CD8-positive, alpha-beta memory T cell (primary cell): ENCODE data around the gene KDM2B. TPM values are rescaled to one million over a fixed set of nuclear protein-coding genes. Genes with fewer than 3 reads are reported as not detected.

Source experiments
- CTCF ChIA-PET: fragments of 350-600 bp; sonication (Branson Sonifier 250); formaldehyde crosslinking; loops from one replicate; lab custom pipeline; 2021; ENCODE audit warnings: antibody characterized with exemption; lab: Charles Lee
- POLR2A ChIA-PET: fragments of 350-600 bp; sonication (Branson Sonifier 250); formaldehyde crosslinking; loops from one replicate; lab custom pipeline; 2021; ENCODE audit warnings: antibody characterized with exemption; lab: Charles Lee
- DNase-seq, 5 donors: peaks; one replicate each; pipeline versions ENCODE4 v3.0.0 to v3.0.0-alpha.2; 2020 to 2022; ENCODE audit warnings: mixed read lengths in 1 of 5
- H3K27ac ChIP-seq: one replicate; pipeline ENCODE4 v1.7.0; 2013; ENCODE audit warnings: low read depth, mild to moderate bottlenecking, low read length, moderate library complexity
- H3K27me3 ChIP-seq: 2 replicates; pipeline ENCODE4 v1.7.0; 2013; ENCODE audit warnings: low read length, mild to moderate bottlenecking; ENCODE audit not compliant: insufficient read depth, poor library complexity, severe bottlenecking
- H3K36me3 ChIP-seq: 2 replicates; pipeline ENCODE4 v1.7.0; 2013; ENCODE audit warnings: mild to moderate bottlenecking, low read length, moderate library complexity; ENCODE audit not compliant: insufficient read depth
- H3K4me1 ChIP-seq: 2 replicates; pipeline ENCODE4 v1.7.0; 2013; ENCODE audit warnings: mild to moderate bottlenecking, low read length, moderate library complexity; ENCODE audit not compliant: insufficient read depth
- H3K4me3 ChIP-seq: 2 replicates; pipeline ENCODE4 v1.7.0; 2013; ENCODE audit warnings: mild to moderate bottlenecking, low read length
- H3K9me3 ChIP-seq: 2 replicates; pipeline ENCODE4 v1.7.0; 2013; ENCODE audit warnings: mild to moderate bottlenecking, low read length
- H3K27ac Mint-ChIP-seq, 8 donors: one replicate each; pipeline ENCODE4 v1.8.0; 2020 to 2021; ENCODE audit warnings: mixed read lengths in 8 of 8, mild to moderate bottlenecking in 6 of 8, inconsistent platforms in 3 of 8, moderate library complexity in 3 of 8
- H3K27me3 Mint-ChIP-seq, 2 donors: one replicate each; pipeline ENCODE4 v1.8.0; 2020 to 2021; ENCODE audit warnings: mixed read lengths in 2 of 2, mild to moderate bottlenecking in 1 of 2, moderate library complexity in 1 of 2
- H3K36me3 Mint-ChIP-seq, 3 donors: one replicate each; pipeline ENCODE4 v1.8.0; 2020 to 2021; ENCODE audit warnings: mixed read lengths in 3 of 3, inconsistent platforms in 1 of 3, mild to moderate bottlenecking in 1 of 3
- H3K4me1 Mint-ChIP-seq, 3 donors: one replicate each; pipeline ENCODE4 v1.8.0; 2020 to 2021; ENCODE audit warnings: mixed read lengths in 3 of 3, inconsistent platforms in 1 of 3, mild to moderate bottlenecking in 1 of 3
- H3K4me3 Mint-ChIP-seq, 7 donors: one replicate each; pipeline ENCODE4 v1.8.0; 2020 to 2021; ENCODE audit warnings: mixed read lengths in 7 of 7, mild to moderate bottlenecking in 6 of 7, moderate library complexity in 4 of 7, inconsistent platforms in 2 of 7
- H3K9me3 Mint-ChIP-seq, 5 donors: one replicate each; pipeline ENCODE4 v1.8.0; 2020 to 2022; ENCODE audit warnings: mixed read lengths in 5 of 5, mild to moderate bottlenecking in 3 of 5, moderate library complexity in 2 of 5, inconsistent platforms in 1 of 5
- polyA plus RNA-seq: library from polyadenylated mRNA; unstranded; fragments of 300-500 nt; fragmentation: Illumina TruSeq; gene quantifications from one replicate; pipeline ENCODE4 v1.2.3, GENCODE V29; 2021
- total RNA-seq, 2 experiments: library from RNA; stranded (reverse); gene quantifications; one replicate each; pipeline ENCODE4 v1.2.3, GENCODE V29; 2021

Gene KDM2B
- total and polyA plus RNA-seq, 3 experiments from 2014 or later, result 18.3 to 64.0 (median 63.2) TPM

DNA sequence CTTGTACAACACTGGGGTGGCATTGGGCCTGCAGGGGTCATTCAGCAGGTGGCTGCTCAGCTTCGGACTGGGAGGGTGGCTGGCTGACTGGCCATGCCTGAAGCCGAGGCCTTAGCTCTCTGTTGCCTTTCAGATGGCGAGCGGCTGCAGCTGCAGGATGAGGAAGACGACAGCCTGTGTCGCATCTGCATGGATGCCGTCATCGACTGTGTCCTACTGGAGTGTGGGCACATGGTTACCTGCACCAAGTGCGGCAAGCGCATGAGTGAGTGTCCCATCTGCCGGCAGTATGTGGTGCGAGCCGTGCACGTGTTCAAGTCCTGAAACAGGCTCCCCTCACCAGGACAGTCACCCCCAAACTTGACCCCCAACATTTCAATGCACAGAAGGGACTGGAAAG lies 157.6 kb downstream of the KDM2B start:
- POLR2A ChIA-PET, result no interaction called here

DNA sequence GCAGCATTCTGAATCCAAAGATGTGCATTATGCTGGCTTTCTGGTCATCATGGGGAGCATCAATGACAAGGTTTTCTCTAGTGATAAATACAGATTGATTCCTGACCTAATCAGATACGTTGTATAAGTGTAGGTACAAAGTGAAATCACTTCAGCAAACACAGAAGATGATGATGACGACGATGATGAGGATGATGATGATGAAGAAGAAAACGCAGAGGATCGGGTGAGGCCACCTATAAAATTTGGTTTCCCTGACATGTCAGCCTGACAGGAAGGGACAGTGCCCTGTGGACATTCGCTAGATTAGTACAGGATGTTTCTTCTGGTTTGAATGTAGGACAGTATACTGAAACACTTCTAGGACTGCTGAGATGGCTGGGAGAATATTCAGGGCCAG lies 160.7 kb downstream of the KDM2B start:
- peaks cover 70% of the 10 kb centered on the region for H3K36me3 ChIP-seq
- H3K27me3 Mint-ChIP-seq, result no peaks in the 10 kb centered on the region
- H3K27me3 ChIP-seq, result no peaks in the 10 kb centered on the region
- H3K4me3 ChIP-seq, result no peak overlapping the region
- ChIA-PET POLR2A (no interaction called here), CTCF (no interaction called here)
- no peaks in the 10 kb centered on the region for H3K9me3 Mint-ChIP-seq
- H3K36me3 Mint-ChIP-seq, result peaks cover 5 to 94% (median 20%) of the 10 kb centered on the region in 3 donors
- peak overlapping the region in 6 of 8 donors; percentile 13 to 89 (median 24) for H3K27ac Mint-ChIP-seq
- H3K27ac ChIP-seq, result no peak overlapping the region
- no peak for DNase-seq
- H3K9me3 ChIP-seq, result no peaks in the 10 kb centered on the region
- no peaks in the 10 kb centered on the region for H3K4me1 ChIP-seq
- no peak overlapping the region for H3K4me3 Mint-ChIP-seq
- peaks cover 16 to 38% (median 27%) of the 10 kb centered on the region in 3 donors for H3K4me1 Mint-ChIP-seq

More for the DNA sequence above, 157.6 kb downstream of the KDM2B start:
- peaks cover 4 to 13% (median 10%) of the 10 kb centered on the region in 3 donors for H3K4me1 Mint-ChIP-seq
- peaks cover 0 to 93% (median 16%) of the 10 kb centered on the region in 3 donors for H3K36me3 Mint-ChIP-seq
- H3K36me3 ChIP-seq, result peaks cover 77% of the 10 kb centered on the region
- DNase-seq, result no peak
- no peak overlapping the region for H3K4me3 ChIP-seq
- H3K27me3 Mint-ChIP-seq, result no peaks in the 10 kb centered on the region
- no peaks in the 10 kb centered on the region for H3K9me3 ChIP-seq
- no peaks in the 10 kb centered on the region for H3K27me3 ChIP-seq
- H3K9me3 Mint-ChIP-seq, result no peaks in the 10 kb centered on the region
- no peaks in the 10 kb centered on the region for H3K4me1 ChIP-seq
- peak overlapping the region in 1 of 8 donors; percentile 63 for H3K27ac Mint-ChIP-seq
- H3K4me3 Mint-ChIP-seq, result no peak overlapping the region
- CTCF ChIA-PET, result interaction anchor here (1.5 kb wide), 1 partner anchor 20 kb away, joined by 4 read pairs; no protein-coding TSS in a partner anchor
- H3K27ac ChIP-seq, result peak overlapping the region; percentile 2

- POLR2A ChIA-PET, result no interaction called here
- peak overlapping the region in 1 of 8 donors; percentile 75 for H3K27ac Mint-ChIP-seq
- H3K27me3 ChIP-seq, result no peaks in the 10 kb centered on the region
- no peaks in the 10 kb centered on the region for H3K9me3 ChIP-seq
- peaks cover 47% of the 10 kb centered on the region for H3K36me3 ChIP-seq
- H3K4me3 Mint-ChIP-seq, result no peak overlapping the region
- no peaks in the 10 kb centered on the region for H3K4me1 ChIP-seq
- no peaks in the 10 kb centered on the region for H3K27me3 Mint-ChIP-seq
- H3K27ac ChIP-seq, result no peak overlapping the region
- no peak overlapping the region for H3K4me3 ChIP-seq
- no peaks in the 10 kb centered on the region for H3K9me3 Mint-ChIP-seq
- H3K4me1 Mint-ChIP-seq, result peaks cover 21 to 47% (median 38%) of the 10 kb centered on the region in 3 donors
- CTCF ChIA-PET, result no interaction called here
- peaks cover 5 to 82% (median 18%) of the 10 kb centered on the region in 3 donors for H3K36me3 Mint-ChIP-seq
- no peak for DNase-seq
Measured at GRCh38 chr12:121417847-121418246, 163.0 kb downstream of the KDM2B start.

DNA sequence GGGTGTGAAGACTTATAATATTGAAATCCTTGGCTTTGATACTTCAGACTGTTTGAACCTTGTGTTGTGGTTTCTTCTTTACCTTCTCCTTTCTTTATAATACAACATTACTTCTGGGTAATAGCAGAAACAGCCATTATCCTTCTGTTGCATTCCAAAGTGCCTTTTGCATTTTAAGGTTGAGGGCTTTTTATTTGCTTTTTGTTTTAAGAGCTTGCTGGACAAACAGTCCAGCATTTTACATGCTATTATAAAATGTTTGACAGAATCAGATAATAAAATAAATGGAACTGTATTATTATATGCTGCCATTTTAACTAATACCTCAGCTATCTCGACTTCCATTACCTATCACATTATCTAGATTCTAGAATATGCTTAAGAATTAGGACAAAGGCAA lies 166.9 kb downstream of the KDM2B start:
- Mint-ChIP-seq H3K4me1 (peaks cover 24 to 54% (median 39%) of the 10 kb centered on the region in 3 donors), H3K27ac (peak overlapping the region in 1 of 8 donors; percentile 42), H3K4me3 (no peak overlapping the region), H3K27me3 (no peaks in the 10 kb centered on the region), H3K9me3 (no peaks in the 10 kb centered on the region), H3K36me3 (peaks cover 4 to 61% (median 5%) of the 10 kb centered on the region in 3 donors)
- Histone ChIP-seq H3K27ac (no peak overlapping the region), H3K4me1 (no peaks in the 10 kb centered on the region), H3K4me3 (no peak overlapping the region), H3K36me3 (peaks cover 22% of the 10 kb centered on the region), H3K9me3 (no peaks in the 10 kb centered on the region), H3K27me3 (no peaks in the 10 kb centered on the region)
- ChIA-PET CTCF (no interaction called here), POLR2A (interaction anchor here (0.6 kb wide), 2 partner anchors 13 to 366 kb away, joined by 3 to 8 read pairs; no protein-coding TSS in a partner anchor)
- DNase-seq, result no peak

- no peak overlapping the region for H3K4me3 ChIP-seq
- H3K36me3 ChIP-seq, result peaks cover 26% of the 10 kb centered on the region
- Mint-ChIP-seq H3K4me1 (peaks cover 43 to 74% (median 56%) of the 10 kb centered on the region in 3 donors), H3K4me3 (no peak overlapping the region), H3K27ac (peak overlapping the region in 3 of 8 donors; percentile 5 to 50 (median 10)), H3K27me3 (no peaks in the 10 kb centered on the region), H3K36me3 (peaks cover 0 to 67% (median 16%) of the 10 kb centered on the region in 3 donors), H3K9me3 (no peaks in the 10 kb centered on the region)
- H3K4me1 ChIP-seq, result peaks cover 25% of the 10 kb centered on the region
- no peaks in the 10 kb centered on the region for H3K27me3 ChIP-seq
- ChIA-PET POLR2A (no interaction called here), CTCF (interaction anchor here (1.5 kb wide), 1 partner anchor 11 kb away, joined by 5 read pairs; no protein-coding TSS in a partner anchor)
- no peak overlapping the region for H3K27ac ChIP-seq
- no peaks in the 10 kb centered on the region for H3K9me3 ChIP-seq
- DNase-seq, result no peak
Measured at GRCh38 chr12:121405211-121405610, 175.6 kb downstream of the KDM2B start.

- peaks cover 44 to 76% (median 59%) of the 10 kb centered on the region in 3 donors for H3K4me1 Mint-ChIP-seq
- H3K36me3 ChIP-seq, result peaks cover 26% of the 10 kb centered on the region
- CTCF ChIA-PET, result no interaction called here
- no peaks in the 10 kb centered on the region for H3K9me3 Mint-ChIP-seq
- no peak overlapping the region for H3K4me3 Mint-ChIP-seq
- no peak overlapping the region for H3K27ac ChIP-seq
- H3K36me3 Mint-ChIP-seq, result peaks cover 0 to 70% (median 16%) of the 10 kb centered on the region in 3 donors
- DNase-seq, result no peak
- peaks cover 25% of the 10 kb centered on the region for H3K4me1 ChIP-seq
- POLR2A ChIA-PET, result no interaction called here
- H3K9me3 ChIP-seq, result no peaks in the 10 kb centered on the region
- H3K27me3 ChIP-seq, result no peaks in the 10 kb centered on the region
- H3K27me3 Mint-ChIP-seq, result no peaks in the 10 kb centered on the region
- H3K4me3 ChIP-seq, result no peak overlapping the region
- peak overlapping the region in 2 of 8 donors; percentile 10 to 72 for H3K27ac Mint-ChIP-seq
Measured at GRCh38 chr12:121404734-121405133, 176.1 kb downstream of the KDM2B start.

DNA sequence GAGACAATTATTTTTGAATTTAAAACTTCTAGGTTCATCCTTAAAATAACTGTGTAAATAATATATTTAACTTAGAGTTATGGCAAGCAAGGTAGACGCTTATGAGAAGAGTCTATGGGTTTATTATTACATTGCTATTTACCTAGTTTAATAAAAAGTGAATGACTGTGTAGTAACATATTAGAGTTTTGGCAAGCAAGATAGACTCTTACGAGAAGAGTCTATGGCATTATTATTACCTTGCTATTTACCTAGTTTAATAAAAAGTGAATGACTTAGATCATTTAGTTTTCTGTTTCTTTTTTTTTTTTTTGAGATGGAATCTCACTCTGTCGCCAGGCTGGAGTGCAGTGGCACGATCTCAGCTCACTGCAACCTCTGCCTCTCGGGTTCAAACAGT lies 177.1 kb downstream of the KDM2B start:
- Histone ChIP-seq H3K4me3 (no peak overlapping the region), H3K9me3 (no peaks in the 10 kb centered on the region), H3K4me1 (peaks cover 34% of the 10 kb centered on the region), H3K36me3 (peaks cover 22% of the 10 kb centered on the region), H3K27ac (no peak overlapping the region), H3K27me3 (no peaks in the 10 kb centered on the region)
- H3K4me1 Mint-ChIP-seq, result peaks cover 49 to 76% (median 64%) of the 10 kb centered on the region in 3 donors
- no peak for DNase-seq
- H3K27ac Mint-ChIP-seq, result no peak overlapping the region
- peaks cover 0 to 64% (median 16%) of the 10 kb centered on the region in 3 donors for H3K36me3 Mint-ChIP-seq
- H3K9me3 Mint-ChIP-seq, result no peaks in the 10 kb centered on the region
- CTCF ChIA-PET, result no interaction called here
- no peaks in the 10 kb centered on the region for H3K27me3 Mint-ChIP-seq
- H3K4me3 Mint-ChIP-seq, result no peak overlapping the region
- POLR2A ChIA-PET, result interaction anchor here (0.7 kb wide), 1 partner anchor 92 kb away, joined by 3 read pairs; no protein-coding TSS in a partner anchor

DNA sequence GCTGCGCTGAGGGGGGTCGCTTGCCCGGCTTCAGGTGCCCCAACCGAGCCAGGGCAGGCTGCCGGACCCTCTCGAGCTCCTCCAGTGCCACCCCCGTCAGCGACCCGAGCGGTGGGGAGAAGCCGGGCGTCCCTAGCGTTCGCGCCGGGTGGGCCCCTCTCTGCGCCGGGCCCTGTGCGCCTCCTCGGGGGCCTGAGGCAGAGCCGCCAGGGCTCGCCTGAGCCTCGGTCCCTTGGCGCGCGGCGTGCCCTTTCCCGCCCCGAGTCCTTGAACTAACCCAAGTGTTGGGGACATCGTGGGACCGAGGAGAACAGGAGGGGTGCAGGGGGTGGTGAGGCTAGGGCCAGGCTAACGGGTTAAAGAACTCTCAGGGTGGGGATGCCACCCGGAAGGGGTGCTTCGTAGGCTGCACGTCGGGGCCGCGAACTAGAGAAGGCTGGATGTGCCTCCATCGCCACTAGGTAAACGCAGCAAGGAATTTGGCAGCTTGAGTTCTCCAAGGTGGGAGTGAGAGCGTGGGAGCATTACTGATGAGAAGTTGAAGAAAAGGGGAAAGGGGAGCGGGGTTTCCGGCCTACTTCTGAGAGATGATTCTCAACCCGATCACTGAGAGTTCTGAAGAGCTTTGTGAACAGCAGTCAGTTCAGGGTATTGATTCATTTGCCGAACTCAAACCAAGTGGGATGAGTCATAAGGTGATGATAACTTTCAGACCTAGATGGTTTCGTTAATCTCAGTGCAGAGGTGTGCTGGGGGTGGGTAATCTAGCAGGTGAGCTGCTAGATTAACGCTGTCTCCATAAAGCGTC lies 180.3 kb downstream of the KDM2B start:
- H3K4me1 Mint-ChIP-seq, result peaks cover 39 to 59% (median 48%) of the 10 kb centered on the region in 3 donors
- H3K4me1 ChIP-seq, result peaks cover 28% of the 10 kb centered on the region
- H3K9me3 Mint-ChIP-seq, result no peaks in the 10 kb centered on the region
- peak overlapping the region; percentile 80 to 99 (median 96) for H3K27ac Mint-ChIP-seq
- no peaks in the 10 kb centered on the region for H3K27me3 Mint-ChIP-seq
- peak; percentile 29 to 69 (median 52) for DNase-seq
- H3K27me3 ChIP-seq, result no peaks in the 10 kb centered on the region
- CTCF ChIA-PET, result interaction anchor here (0.7 to 2.8 kb wide), 6 partner anchors 8 to 99 kb away, joined by 3 to 15 read pairs (median 4); partner anchors contain the start of gene ANAPC5
- H3K4me3 Mint-ChIP-seq, result peak overlapping the region; percentile 90 to 100 (median 93)
- peak overlapping the region; percentile 97 for H3K27ac ChIP-seq
- H3K36me3 ChIP-seq, result peaks cover 7% of the 10 kb centered on the region
- H3K9me3 ChIP-seq, result no peaks in the 10 kb centered on the region
- peak overlapping the region; percentile 96 for H3K4me3 ChIP-seq
- POLR2A ChIA-PET, result interaction anchor here (0.7 to 2.7 kb wide), 6 partner anchors 9 to 286 kb away, joined by 3 to 24 read pairs (median 4); partner anchors contain the start of gene ANAPC5
- H3K36me3 Mint-ChIP-seq, result peaks cover 0 to 39% (median 7%) of the 10 kb centered on the region in 3 donors
